Subcutaneous adipose tissue (tissue), 4 donors: ENCODE data around the gene TUSC7. TPM values are rescaled to one million over a fixed set of nuclear protein-coding genes. Genes with fewer than 3 reads are reported as not detected.

Experiments used
- CTCF ChIP-seq: fragments of 450-650 bp; IDR thresholded peaks from one replicate; pipeline ENCODE4 v1.5.1; 2016; ENCODE audit warnings: low read depth, mild to moderate bottlenecking, control low read depth, antibody characterized with exemption, moderate library complexity
- total RNA-seq, 4 donors: library from RNA; depleted of rRNA; stranded (reverse); fragments of >200 nt; gene quantifications; one replicate each; pipeline ENCODE4 v1.1.0, GENCODE V29; 2016

TUSC7 gene
- total RNA-seq, 4 donors from 2014 or later, result not detected

- TF ChIP-seq CTCF, result no peak
Measured at GRCh38 chr3:116757315-116757714, 47.7 kb downstream of the TUSC7 start.

GRCh38 chr3:116759316-116759715, 49.7 kb downstream of the TUSC7 start:
- no peak for TF ChIP-seq CTCF
